ENCODE data around the gene CDKN2B-AS1.

The CDKN2B-AS1 gene

GRCh38 chr9:22136461-22137096 lies 142.0 kb downstream of the CDKN2B-AS1 start:
- H3K9ac ChIP-seq (ENCODE audit: low read length): no peak overlapping the region
- no peak overlapping the region for H3K4me3 ChIP-seq (ENCODE audit: low read length)
- no peak overlapping the region for H3K27ac ChIP-seq (ENCODE audit: low read depth, low read length)
- H3K4me1 ChIP-seq (ENCODE audit: control insufficient read depth, insufficient read depth, low read length): no peaks in the 10 kb centered on the region
- H3K27me3 ChIP-seq (ENCODE audit: control insufficient read depth, insufficient read depth, low read length): no peaks in the 10 kb centered on the region
- no peaks in the 10 kb centered on the region for H3K36me3 ChIP-seq (ENCODE audit: control insufficient read depth, insufficient read depth, low read length)

GRCh38 chr9:22138956-22139660 lies 144.5 kb downstream of the CDKN2B-AS1 start:
- no peaks in the 10 kb centered on the region for H3K36me3 ChIP-seq (ENCODE audit: control insufficient read depth, insufficient read depth, low read length)
- no peaks in the 10 kb centered on the region for H3K4me1 ChIP-seq (ENCODE audit: control insufficient read depth, insufficient read depth, low read length)
- H3K27ac ChIP-seq (ENCODE audit: low read depth, low read length): no peak overlapping the region
- H3K9ac ChIP-seq (ENCODE audit: low read length): no peak overlapping the region
- H3K4me3 ChIP-seq (ENCODE audit: low read length): no peak overlapping the region
- no peaks in the 10 kb centered on the region for H3K27me3 ChIP-seq (ENCODE audit: control insufficient read depth, insufficient read depth, low read length)

- Histone ChIP-seq H3K4me1 (ENCODE audit: control insufficient read depth, insufficient read depth, low read length) (no peaks in the 10 kb centered on the region), H3K27ac (ENCODE audit: low read depth, low read length) (no peak overlapping the region), H3K9ac (ENCODE audit: low read length) (no peak overlapping the region), H3K4me3 (ENCODE audit: low read length) (no peak overlapping the region), H3K27me3 (ENCODE audit: control insufficient read depth, insufficient read depth, low read length) (no peaks in the 10 kb centered on the region), H3K36me3 (ENCODE audit: control insufficient read depth, insufficient read depth, low read length) (no peaks in the 10 kb centered on the region)
Measured at GRCh38 chr9:22141908-22142307, 147.3 kb downstream of the CDKN2B-AS1 start.

- no peaks in the 10 kb centered on the region for H3K27me3 ChIP-seq (ENCODE audit: control insufficient read depth, insufficient read depth, low read length)
- no peak overlapping the region for H3K4me3 ChIP-seq (ENCODE audit: low read length)
- H3K27ac ChIP-seq (ENCODE audit: low read depth, low read length): no peak overlapping the region
- H3K4me1 ChIP-seq (ENCODE audit: control insufficient read depth, insufficient read depth, low read length): no peaks in the 10 kb centered on the region
- H3K9ac ChIP-seq (ENCODE audit: low read length): no peak overlapping the region
- no peaks in the 10 kb centered on the region for H3K36me3 ChIP-seq (ENCODE audit: control insufficient read depth, insufficient read depth, low read length)
Measured at GRCh38 chr9:22142671-22143070, 148.1 kb downstream of the CDKN2B-AS1 start.

DNA sequence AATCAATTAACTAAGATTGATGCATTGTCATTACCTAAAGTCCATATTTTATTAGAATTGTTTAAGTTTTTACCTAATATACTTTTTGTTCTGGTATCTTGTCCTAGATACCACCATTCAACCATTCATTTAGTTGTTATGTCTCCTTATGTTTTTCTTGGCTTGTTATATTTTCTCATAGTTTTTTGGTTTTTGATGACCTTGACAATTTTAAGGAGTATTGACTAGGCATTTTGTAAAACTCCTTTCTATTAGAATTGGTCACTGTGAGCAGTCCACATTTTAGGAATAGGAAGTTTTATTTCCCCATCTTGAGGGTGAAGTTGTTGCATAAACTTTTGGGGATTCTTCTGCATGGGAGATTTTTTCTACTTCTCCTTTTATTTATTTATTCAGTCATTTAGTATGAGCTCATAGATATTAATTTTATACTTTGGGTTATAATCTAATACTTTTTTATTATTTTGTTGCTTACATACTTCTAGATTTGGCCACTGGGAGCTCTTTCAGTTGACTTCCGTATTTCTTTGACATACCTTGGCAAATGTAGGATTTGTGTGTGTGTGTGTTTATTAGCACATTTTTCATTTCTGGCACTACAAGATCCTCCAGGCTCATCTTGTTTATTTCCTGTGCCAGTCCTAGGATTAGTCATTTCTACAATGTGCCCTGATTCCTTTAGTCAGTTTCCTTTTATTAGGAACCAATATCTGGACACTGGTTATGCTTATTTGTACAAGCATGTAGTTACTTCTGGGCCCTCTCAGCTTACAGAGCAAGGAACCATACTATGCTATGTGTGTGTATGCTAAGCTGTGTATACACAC lies 149.4 kb downstream of the CDKN2B-AS1 start:
- no peaks in the 10 kb centered on the region for H3K36me3 ChIP-seq (ENCODE audit: control insufficient read depth, insufficient read depth, low read length)
- no peak overlapping the region for H3K27ac ChIP-seq (ENCODE audit: low read depth, low read length)
- H3K4me3 ChIP-seq (ENCODE audit: low read length): no peak overlapping the region
- no peaks in the 10 kb centered on the region for H3K27me3 ChIP-seq (ENCODE audit: control insufficient read depth, insufficient read depth, low read length)
- no peak overlapping the region for H3K9ac ChIP-seq (ENCODE audit: low read length)
- no peaks in the 10 kb centered on the region for H3K4me1 ChIP-seq (ENCODE audit: control insufficient read depth, insufficient read depth, low read length)

DNA sequence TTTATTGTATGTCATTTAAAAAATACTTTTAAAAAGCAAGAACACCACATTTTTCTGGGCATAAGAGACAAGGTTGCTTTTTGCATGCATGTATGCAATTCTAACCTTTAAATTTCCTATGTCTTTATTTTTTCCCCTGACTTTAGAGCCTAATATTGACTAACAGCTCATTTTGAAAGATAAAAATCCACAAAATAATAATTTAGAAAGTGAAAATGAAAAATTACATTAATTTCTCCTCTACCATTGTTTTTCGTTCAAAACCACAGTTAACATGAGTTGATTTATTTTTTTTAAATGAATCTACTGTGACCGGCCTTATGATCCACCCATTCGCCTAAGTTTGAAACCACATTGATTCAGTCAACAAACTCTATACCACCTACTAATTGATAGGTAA lies 152.0 kb downstream of the CDKN2B-AS1 start:
- Histone ChIP-seq H3K27me3 (ENCODE audit: control insufficient read depth, insufficient read depth, low read length) (no peaks in the 10 kb centered on the region), H3K36me3 (ENCODE audit: control insufficient read depth, insufficient read depth, low read length) (no peaks in the 10 kb centered on the region), H3K4me1 (ENCODE audit: control insufficient read depth, insufficient read depth, low read length) (no peaks in the 10 kb centered on the region), H3K27ac (ENCODE audit: low read depth, low read length) (no peak overlapping the region), H3K4me3 (ENCODE audit: low read length) (no peak overlapping the region), H3K9ac (ENCODE audit: low read length) (no peak overlapping the region)

DNA sequence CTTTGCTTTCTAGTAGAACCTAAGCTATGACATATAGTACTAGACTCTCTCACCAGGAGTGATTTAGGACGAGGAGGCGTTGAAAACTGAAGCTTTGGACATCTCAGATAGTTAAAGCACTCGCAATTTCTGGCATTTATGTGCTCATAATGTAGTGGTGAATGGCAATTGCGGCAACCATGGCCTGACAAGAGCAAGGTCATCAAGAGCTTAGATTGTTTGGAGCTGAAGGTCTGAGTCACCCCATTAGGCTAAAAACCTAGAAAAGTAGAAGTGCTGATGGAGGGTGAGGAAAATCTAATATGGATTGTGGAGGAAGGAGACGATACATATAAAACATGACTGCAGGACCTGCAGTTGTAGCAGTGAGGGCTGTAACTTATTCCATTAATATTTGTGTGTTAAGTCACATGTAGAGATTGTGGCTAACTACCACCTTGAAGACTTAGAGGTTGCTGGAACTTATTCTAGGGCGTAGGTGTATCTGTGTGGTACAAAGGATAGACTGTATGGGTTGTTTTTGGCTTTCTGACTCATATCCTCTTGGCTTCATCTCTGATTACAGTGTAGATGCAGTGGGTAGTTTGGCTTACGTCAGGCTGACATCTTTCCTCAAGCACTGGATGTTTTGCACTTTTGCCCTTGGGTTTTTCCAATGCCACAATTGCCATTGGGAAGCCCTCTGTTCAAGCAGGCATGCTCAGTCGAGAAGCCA lies 153.4 kb downstream of the CDKN2B-AS1 start:
- no peak overlapping the region for H3K4me3 ChIP-seq (ENCODE audit: low read length)
- no peaks in the 10 kb centered on the region for H3K36me3 ChIP-seq (ENCODE audit: control insufficient read depth, insufficient read depth, low read length)
- no peaks in the 10 kb centered on the region for H3K27me3 ChIP-seq (ENCODE audit: control insufficient read depth, insufficient read depth, low read length)
- no peaks in the 10 kb centered on the region for H3K4me1 ChIP-seq (ENCODE audit: control insufficient read depth, insufficient read depth, low read length)
- H3K27ac ChIP-seq (ENCODE audit: low read depth, low read length): no peak overlapping the region
- H3K9ac ChIP-seq (ENCODE audit: low read length): no peak overlapping the region

GRCh38 chr9:22148528-22148875 lies 153.9 kb downstream of the CDKN2B-AS1 start:
- Histone ChIP-seq H3K27ac (ENCODE audit: low read depth, low read length) (no peak overlapping the region), H3K4me1 (ENCODE audit: control insufficient read depth, insufficient read depth, low read length) (no peaks in the 10 kb centered on the region), H3K36me3 (ENCODE audit: control insufficient read depth, insufficient read depth, low read length) (no peaks in the 10 kb centered on the region), H3K9ac (ENCODE audit: low read length) (no peak overlapping the region), H3K27me3 (ENCODE audit: control insufficient read depth, insufficient read depth, low read length) (no peaks in the 10 kb centered on the region), H3K4me3 (ENCODE audit: low read length) (no peak overlapping the region)

DNA sequence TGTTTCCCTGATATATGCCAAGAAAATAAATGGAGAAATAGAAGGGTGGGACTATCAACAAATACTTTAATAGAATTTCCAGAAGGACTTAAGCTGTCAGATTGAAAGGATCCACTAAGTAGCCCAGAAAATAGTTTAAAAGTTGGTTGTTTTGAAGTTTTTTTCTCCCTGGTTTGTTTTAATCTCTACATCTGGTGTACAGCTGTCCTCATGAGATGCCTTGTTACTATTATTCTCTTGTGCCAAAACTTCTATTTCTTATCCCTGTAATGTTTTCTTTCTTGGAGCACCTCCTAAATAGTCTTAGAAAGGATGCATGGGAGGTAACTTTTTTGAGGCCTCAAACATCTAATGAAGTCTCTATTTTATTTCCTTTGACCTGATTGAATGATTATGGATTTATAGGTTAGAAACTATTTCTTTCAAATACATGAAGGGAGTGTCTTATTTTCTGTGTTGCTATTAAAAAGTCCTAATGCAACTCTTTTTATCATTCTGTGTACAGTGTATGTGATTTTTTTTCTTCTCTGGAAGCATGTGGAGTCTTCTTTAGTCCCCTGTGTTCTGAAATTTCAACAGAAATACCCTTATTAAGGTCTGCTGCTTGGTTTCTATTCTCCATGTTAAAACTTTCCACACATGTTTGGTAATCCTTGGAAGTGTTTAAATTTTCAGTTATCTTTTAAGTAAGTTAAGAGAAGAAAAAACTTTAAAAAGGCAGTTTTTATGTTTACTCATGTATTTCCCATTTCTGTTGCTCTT lies 154.5 kb downstream of the CDKN2B-AS1 start:
- no peaks in the 10 kb centered on the region for H3K4me1 ChIP-seq (ENCODE audit: control insufficient read depth, insufficient read depth, low read length)
- no peak overlapping the region for H3K4me3 ChIP-seq (ENCODE audit: low read length)
- H3K27ac ChIP-seq (ENCODE audit: low read depth, low read length): no peak overlapping the region

GRCh38 chr9:22154064-22154463 lies 159.5 kb downstream of the CDKN2B-AS1 start:
- H3K4me3 ChIP-seq (ENCODE audit: low read length): no peak overlapping the region
- no peaks in the 10 kb centered on the region for H3K4me1 ChIP-seq (ENCODE audit: control insufficient read depth, insufficient read depth, low read length)
- no peak overlapping the region for H3K27ac ChIP-seq (ENCODE audit: low read depth, low read length)
- H3K36me3 ChIP-seq (ENCODE audit: control insufficient read depth, insufficient read depth, low read length): no peaks in the 10 kb centered on the region
- no peak overlapping the region for H3K9ac ChIP-seq (ENCODE audit: low read length)
- H3K27me3 ChIP-seq (ENCODE audit: control insufficient read depth, insufficient read depth, low read length): no peaks in the 10 kb centered on the region

More for the DNA sequence above, 154.5 kb downstream of the CDKN2B-AS1 start:
- Histone ChIP-seq H3K36me3 (ENCODE audit: control insufficient read depth, insufficient read depth, low read length) (no peaks in the 10 kb centered on the region), H3K27me3 (ENCODE audit: control insufficient read depth, insufficient read depth, low read length) (no peaks in the 10 kb centered on the region), H3K9ac (ENCODE audit: low read length) (no peak overlapping the region)

- no peaks in the 10 kb centered on the region for H3K36me3 ChIP-seq (ENCODE audit: control insufficient read depth, insufficient read depth, low read length)
- H3K4me3 ChIP-seq (ENCODE audit: low read length): no peak overlapping the region
- H3K9ac ChIP-seq (ENCODE audit: low read length): no peak overlapping the region
- H3K27ac ChIP-seq (ENCODE audit: low read depth, low read length): no peak overlapping the region
- no peaks in the 10 kb centered on the region for H3K4me1 ChIP-seq (ENCODE audit: control insufficient read depth, insufficient read depth, low read length)
- no peaks in the 10 kb centered on the region for H3K27me3 ChIP-seq (ENCODE audit: control insufficient read depth, insufficient read depth, low read length)
Measured at GRCh38 chr9:22156586-22156985, 162.0 kb downstream of the CDKN2B-AS1 start.

GRCh38 chr9:22157276-22157675 lies 162.7 kb downstream of the CDKN2B-AS1 start:
- Histone ChIP-seq H3K27me3 (ENCODE audit: control insufficient read depth, insufficient read depth, low read length) (no peaks in the 10 kb centered on the region), H3K4me1 (ENCODE audit: control insufficient read depth, insufficient read depth, low read length) (no peaks in the 10 kb centered on the region), H3K36me3 (ENCODE audit: control insufficient read depth, insufficient read depth, low read length) (no peaks in the 10 kb centered on the region), H3K9ac (ENCODE audit: low read length) (no peak overlapping the region), H3K4me3 (ENCODE audit: low read length) (no peak overlapping the region), H3K27ac (ENCODE audit: low read depth, low read length) (no peak overlapping the region)
